Ovary (tissue), 3 donors: ENCODE measurements around the gene CPEB4.

Experiments used
- EP300 ChIP-seq: sonication (generic); formaldehyde crosslinking; IDR thresholded peaks from one replicate; pipeline ENCODE4 v1.6.1; 2017; ENCODE audit warnings: antibody characterized with exemption
- POLR2A ChIP-seq: fragments of 450-650 bp; IDR thresholded peaks from one replicate; pipeline ENCODE4 v1.6.1; 2017; ENCODE audit warnings: antibody characterized with exemption, mild to moderate bottlenecking, moderate library complexity
- TF ChIP-seq, protein P1 (sequence below), 3 donors: fragments of 450-650 bp in 2 of 3; fragments of 200-600 bp in 1 of 3; IDR thresholded peaks; one replicate each; pipeline versions ENCODE4 v1.5.1 to v1.8.0; 2016 to 2022; ENCODE audit warnings: antibody characterized with exemption in 3 of 3, mild to moderate bottlenecking in 1 of 3
- donor health status: DM: no; HTN: no; CAD: no.

GRCh38 chr5:173878224-173878967, 9.8 kb upstream of the CPEB4 start:
- no peak for TF ChIP-seq EP300
- TF ChIP-seq, protein P1, sequence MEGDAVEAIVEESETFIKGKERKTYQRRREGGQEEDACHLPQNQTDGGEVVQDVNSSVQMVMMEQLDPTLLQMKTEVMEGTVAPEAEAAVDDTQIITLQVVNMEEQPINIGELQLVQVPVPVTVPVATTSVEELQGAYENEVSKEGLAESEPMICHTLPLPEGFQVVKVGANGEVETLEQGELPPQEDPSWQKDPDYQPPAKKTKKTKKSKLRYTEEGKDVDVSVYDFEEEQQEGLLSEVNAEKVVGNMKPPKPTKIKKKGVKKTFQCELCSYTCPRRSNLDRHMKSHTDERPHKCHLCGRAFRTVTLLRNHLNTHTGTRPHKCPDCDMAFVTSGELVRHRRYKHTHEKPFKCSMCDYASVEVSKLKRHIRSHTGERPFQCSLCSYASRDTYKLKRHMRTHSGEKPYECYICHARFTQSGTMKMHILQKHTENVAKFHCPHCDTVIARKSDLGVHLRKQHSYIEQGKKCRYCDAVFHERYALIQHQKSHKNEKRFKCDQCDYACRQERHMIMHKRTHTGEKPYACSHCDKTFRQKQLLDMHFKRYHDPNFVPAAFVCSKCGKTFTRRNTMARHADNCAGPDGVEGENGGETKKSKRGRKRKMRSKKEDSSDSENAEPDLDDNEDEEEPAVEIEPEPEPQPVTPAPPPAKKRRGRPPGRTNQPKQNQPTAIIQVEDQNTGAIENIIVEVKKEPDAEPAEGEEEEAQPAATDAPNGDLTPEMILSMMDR (IDR thresholded peaks at IDR 0.05) = no peak
- TF ChIP-seq POLR2A = no peak
